Neural progenitor cell (in vitro differentiated cells): ENCODE measurements around the gene SLX1B. TPM values are rescaled to one million over a fixed set of nuclear protein-coding genes. Genes with fewer than 3 reads are reported as not detected.
"Not testable (repeated sequence)": the region's sequence is repeated elsewhere in the genome, so short reads cannot be mapped to it uniquely, and the experiment has no call there.

ENCODE experiments used
- DNase-seq: peaks from one replicate; pipeline ENCODE4 v3.0.0-alpha.2; 2016; ENCODE audit warnings: low spot score
- H2AFZ ChIP-seq: fragments of 200-600 bp; sonication (generic); replicated peaks from 2 replicates; pipeline ENCODE4 v1.6.1; 2016; ENCODE audit warnings: antibody characterized with exemption
- H3F3A ChIP-seq: fragments of 200-600 bp; sonication (generic); 2 replicates; pipeline ENCODE4 v1.6.1; 2016; ENCODE audit warnings: antibody characterized with exemption, low read depth
- H3K27ac ChIP-seq: fragments of 200-600 bp; sonication (generic); 2 replicates; pipeline ENCODE4 v1.5.1; 2016; ENCODE audit warnings: mild to moderate bottlenecking
- H3K27me3 ChIP-seq: fragments of 200-600 bp; sonication (generic); 2 replicates; pipeline ENCODE4 v1.6.1; 2016; ENCODE audit warnings: mild to moderate bottlenecking, moderate library complexity
- H3K36me3 ChIP-seq: fragments of 200-600 bp; sonication (generic); 2 replicates; pipeline ENCODE4 v1.5.1; 2016
- H3K4me1 ChIP-seq: fragments of 200-600 bp; sonication (generic); 2 replicates; pipeline ENCODE4 v1.6.1; 2016; ENCODE audit warnings: mixed run types
- H3K4me2 ChIP-seq: fragments of 200-600 bp; sonication (generic); 2 replicates; pipeline ENCODE4 v1.6.1; 2016
- H3K4me3 ChIP-seq: fragments of 200-600 bp; sonication (generic); 2 replicates; pipeline ENCODE4 v1.5.1; 2016
- H3K79me2 ChIP-seq: fragments of 200-600 bp; sonication (generic); 2 replicates; pipeline ENCODE4 v1.6.1; 2016; ENCODE audit warnings: low read depth
- H3K9ac ChIP-seq: fragments of 200-600 bp; sonication (generic); 2 replicates; pipeline ENCODE4 v1.6.1; 2016
- H3K9me3 ChIP-seq: fragments of 200-600 bp; sonication (generic); 2 replicates; pipeline ENCODE4 v1.5.1; 2016; ENCODE audit warnings: low read depth
- H4K20me1 ChIP-seq: fragments of 200-600 bp; sonication (generic); 2 replicates; pipeline ENCODE4 v1.6.1; 2016; ENCODE audit warnings: low read depth
- H3K27ac Mint-ChIP-seq: 3 replicates; pipeline ENCODE4 v1.8.0; 2021; ENCODE audit warnings: mixed read lengths
- H3K27me3 Mint-ChIP-seq: 2 replicates; pipeline ENCODE4 v1.8.0; 2022; ENCODE audit warnings: low read depth, mild to moderate bottlenecking, inconsistent platforms, moderate library complexity, mixed read lengths; ENCODE audit not compliant: insufficient read depth
- H3K36me3 Mint-ChIP-seq: 3 replicates; pipeline ENCODE4 v1.8.0; 2021; ENCODE audit warnings: mixed read lengths
- H3K4me1 Mint-ChIP-seq: 3 replicates; pipeline ENCODE4 v1.8.0; 2021; ENCODE audit warnings: mixed read lengths
- H3K4me3 Mint-ChIP-seq: 3 replicates; pipeline ENCODE4 v1.8.0; 2021; ENCODE audit warnings: mild to moderate bottlenecking, moderate library complexity, mixed read lengths
- H3K9me3 Mint-ChIP-seq: 3 replicates; pipeline ENCODE4 v1.8.0; 2020; ENCODE audit warnings: mixed read lengths
- total RNA-seq: library from RNA; depleted of rRNA; stranded (reverse); fragments of >200 nt; gene quantifications from 2 replicates; pipeline ENCODE4 v1.2.3, GENCODE V29; 2015; ENCODE audit warnings: low replicate concordance

The SLX1B gene
- total RNA-seq, 1 donor from 2014 or later: 3.9 TPM

DNA sequence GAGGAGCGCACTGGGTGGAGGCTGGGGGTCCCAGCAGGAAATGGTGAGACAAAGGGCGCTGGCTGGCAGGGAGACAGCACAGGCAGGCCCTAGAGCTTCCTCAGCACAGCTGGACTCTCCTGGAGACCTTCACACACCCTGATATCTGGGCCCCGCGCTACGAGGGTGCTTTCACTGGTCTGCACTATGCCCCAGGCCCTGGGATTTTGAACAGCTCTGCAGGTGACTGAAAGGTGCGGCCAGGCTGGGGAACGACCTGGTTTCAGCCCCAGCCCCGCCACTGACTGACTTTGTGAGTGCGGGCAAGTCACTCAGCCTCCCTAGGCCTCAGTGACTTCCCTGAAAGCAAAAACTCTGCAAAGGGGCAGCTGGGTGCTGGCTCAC, 6.3 kb downstream of the SLX1B start:
- not testable (repeated sequence) for H3K27ac Mint-ChIP-seq, H3K9me3 Mint-ChIP-seq

DNA sequence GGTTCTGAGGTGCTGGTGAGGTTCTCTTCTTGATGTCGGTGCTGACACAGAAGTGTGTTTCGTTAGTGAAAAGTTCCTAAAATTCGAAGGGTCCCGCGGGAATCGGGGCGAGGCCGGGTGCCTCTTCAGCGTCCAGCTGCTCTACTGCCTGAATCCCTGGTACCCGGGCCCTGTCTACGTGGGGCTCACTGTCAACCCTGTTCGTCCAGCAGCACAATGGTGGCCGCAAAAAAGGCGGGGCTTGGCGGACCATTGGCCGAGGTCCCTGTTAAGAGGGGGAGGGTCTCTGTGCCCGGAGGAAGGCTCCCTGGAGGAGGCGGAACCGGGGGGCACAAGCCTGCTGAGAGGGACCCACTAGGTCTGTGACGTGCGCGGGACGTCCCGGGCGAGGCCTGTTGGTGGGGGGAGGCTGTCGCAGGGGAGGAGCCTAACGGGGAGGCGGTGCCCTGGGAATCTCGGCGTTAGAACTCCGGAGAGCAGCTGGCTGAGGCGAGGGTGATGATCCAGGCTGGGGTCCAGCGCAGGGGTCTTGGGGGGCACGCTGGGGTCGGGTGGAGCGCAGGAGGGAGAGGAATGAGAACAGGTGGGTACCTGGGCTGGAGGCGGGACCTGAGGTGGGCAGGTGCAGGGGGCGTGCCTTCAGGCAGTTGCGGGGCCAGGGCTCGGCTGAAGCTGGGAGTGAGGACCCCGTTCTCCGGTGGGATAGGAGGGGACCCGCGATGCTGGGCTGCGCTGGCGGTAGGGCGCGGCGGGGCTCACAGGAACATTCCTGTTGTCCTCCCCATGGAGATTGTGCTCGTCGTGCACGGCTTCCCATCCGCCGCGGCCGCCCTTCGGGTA, 11.9 kb downstream of the SLX1B start:
- not testable (repeated sequence) for H3K9ac ChIP-seq, H3K4me1 Mint-ChIP-seq, H2AFZ ChIP-seq

More for the DNA sequence above, 6.3 kb downstream of the SLX1B start:
- not testable (repeated sequence) for H3K36me3 Mint-ChIP-seq, H3K36me3 ChIP-seq, H3K4me2 ChIP-seq, H2AFZ ChIP-seq, H3K4me1 Mint-ChIP-seq, H3K27me3 ChIP-seq, H3K27ac ChIP-seq, H3K4me3 ChIP-seq, H4K20me1 ChIP-seq, H3K4me3 Mint-ChIP-seq, H3K9ac ChIP-seq, H3K9me3 ChIP-seq, H3K27me3 Mint-ChIP-seq, DNase-seq, H3K4me1 ChIP-seq, H3F3A ChIP-seq, H3K79me2 ChIP-seq

DNA sequence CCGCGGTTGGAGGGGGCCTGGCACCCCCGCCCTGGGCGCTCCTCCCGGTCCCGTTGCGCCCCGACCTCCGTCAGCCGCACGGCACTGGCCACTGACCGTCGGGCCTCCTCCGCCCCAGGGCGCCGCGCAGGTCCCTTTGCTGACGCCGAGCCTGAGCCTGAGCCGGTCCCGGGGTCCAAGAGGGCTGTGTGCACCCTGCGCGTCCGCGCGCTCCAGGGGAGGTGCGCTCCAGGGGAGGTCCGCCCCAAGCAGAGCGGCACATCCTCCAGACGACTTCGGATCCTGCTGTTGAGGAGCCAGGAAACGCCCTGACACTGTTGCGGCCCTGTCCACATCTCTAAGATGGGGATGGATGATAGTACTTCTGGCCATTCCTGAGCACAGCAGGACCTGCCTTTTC, 12.6 kb downstream of the SLX1B start:
- H3K4me3 Mint-ChIP-seq, H3F3A ChIP-seq, H3K4me1 Mint-ChIP-seq, H3K27ac Mint-ChIP-seq, H3K79me2 ChIP-seq, H3K27me3 Mint-ChIP-seq, DNase-seq, H3K9me3 ChIP-seq, H3K9me3 Mint-ChIP-seq, H3K27ac ChIP-seq, H3K4me2 ChIP-seq, H3K36me3 ChIP-seq, H3K4me3 ChIP-seq, H3K9ac ChIP-seq, H4K20me1 ChIP-seq, H3K27me3 ChIP-seq, H2AFZ ChIP-seq, H3K36me3 Mint-ChIP-seq, H3K4me1 ChIP-seq: not testable (repeated sequence)

More for the DNA sequence above, 11.9 kb downstream of the SLX1B start:
- not testable (repeated sequence) for DNase-seq, H3F3A ChIP-seq, H3K4me3 ChIP-seq, H3K27ac Mint-ChIP-seq, H3K4me1 ChIP-seq, H3K4me3 Mint-ChIP-seq, H3K27me3 Mint-ChIP-seq, H4K20me1 ChIP-seq, H3K4me2 ChIP-seq, H3K36me3 ChIP-seq, H3K79me2 ChIP-seq, H3K27me3 ChIP-seq, H3K9me3 Mint-ChIP-seq, H3K9me3 ChIP-seq, H3K27ac ChIP-seq, H3K36me3 Mint-ChIP-seq

DNA sequence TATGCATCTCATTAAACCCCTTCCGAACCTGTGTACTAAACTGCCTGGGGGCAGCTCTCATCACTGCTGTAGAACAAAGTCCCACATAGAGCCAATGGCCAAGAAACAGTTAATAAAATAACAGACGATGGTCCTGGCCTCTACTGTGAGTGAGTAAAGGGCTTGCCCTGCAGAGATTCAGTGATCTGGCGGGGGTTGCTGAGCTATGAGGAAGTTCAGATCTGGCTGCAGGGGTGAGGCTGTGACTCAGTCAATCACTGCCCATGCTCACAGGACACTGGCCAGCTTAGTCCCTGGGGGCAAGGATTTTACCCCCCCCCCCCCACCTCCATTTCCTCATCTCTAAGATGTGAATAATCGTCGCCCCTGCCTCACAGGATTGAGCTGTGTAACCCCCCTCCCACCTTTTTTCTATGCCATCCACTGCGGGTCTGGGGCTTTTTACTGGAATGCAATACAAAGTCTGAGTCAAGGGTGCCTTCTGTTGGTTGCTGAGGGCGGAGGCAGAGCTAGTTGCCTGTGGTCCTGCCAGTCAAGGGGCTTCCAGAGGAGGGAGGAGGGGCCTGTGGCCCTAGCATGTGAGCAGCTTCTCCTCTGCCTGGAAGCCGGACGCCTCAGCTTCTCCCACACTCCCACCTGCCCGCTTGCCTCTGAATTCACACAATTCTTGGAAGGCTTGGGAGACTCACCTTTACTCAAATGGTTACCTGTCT, 13.5 kb downstream of the SLX1B start:
- not testable (repeated sequence) for H3F3A ChIP-seq, H3K9me3 Mint-ChIP-seq, H2AFZ ChIP-seq, H3K27me3 Mint-ChIP-seq, H3K9me3 ChIP-seq, H3K4me3 Mint-ChIP-seq, H3K27ac ChIP-seq, H3K4me1 Mint-ChIP-seq, H3K79me2 ChIP-seq, H3K27ac Mint-ChIP-seq, H3K4me3 ChIP-seq, H3K36me3 Mint-ChIP-seq, H3K36me3 ChIP-seq, H3K27me3 ChIP-seq, H3K9ac ChIP-seq, DNase-seq, H4K20me1 ChIP-seq, H3K4me1 ChIP-seq, H3K4me2 ChIP-seq

DNA sequence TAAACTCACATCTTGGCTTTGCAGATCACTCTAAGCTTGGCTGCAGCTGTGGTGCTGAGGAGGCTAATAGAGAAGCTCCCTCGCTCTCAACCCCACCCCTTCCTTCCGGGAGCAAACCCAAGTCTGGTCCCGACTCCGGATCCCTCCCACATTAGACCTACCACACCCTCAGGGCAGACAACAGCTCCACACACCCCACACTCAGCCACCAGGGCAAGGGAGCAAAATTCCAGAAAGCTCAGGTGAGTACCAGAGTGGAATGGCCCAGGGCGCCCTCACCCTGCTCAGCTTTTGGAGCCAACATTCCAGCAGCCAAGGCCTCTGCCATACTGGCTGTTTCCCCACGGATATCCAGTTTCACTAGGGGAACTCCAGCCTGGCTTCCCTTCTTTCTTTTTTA, 15.3 kb downstream of the SLX1B start:
- not testable (repeated sequence) for H3K36me3 Mint-ChIP-seq, H3K9me3 ChIP-seq, H4K20me1 ChIP-seq, H3F3A ChIP-seq, H3K4me1 ChIP-seq, H3K9ac ChIP-seq, H3K36me3 ChIP-seq, H3K4me3 Mint-ChIP-seq, DNase-seq, H3K4me2 ChIP-seq, H3K27ac Mint-ChIP-seq, H3K9me3 Mint-ChIP-seq, H3K27me3 Mint-ChIP-seq, H3K27me3 ChIP-seq, H3K27ac ChIP-seq, H3K79me2 ChIP-seq, H3K4me1 Mint-ChIP-seq, H2AFZ ChIP-seq, H3K4me3 ChIP-seq

DNA sequence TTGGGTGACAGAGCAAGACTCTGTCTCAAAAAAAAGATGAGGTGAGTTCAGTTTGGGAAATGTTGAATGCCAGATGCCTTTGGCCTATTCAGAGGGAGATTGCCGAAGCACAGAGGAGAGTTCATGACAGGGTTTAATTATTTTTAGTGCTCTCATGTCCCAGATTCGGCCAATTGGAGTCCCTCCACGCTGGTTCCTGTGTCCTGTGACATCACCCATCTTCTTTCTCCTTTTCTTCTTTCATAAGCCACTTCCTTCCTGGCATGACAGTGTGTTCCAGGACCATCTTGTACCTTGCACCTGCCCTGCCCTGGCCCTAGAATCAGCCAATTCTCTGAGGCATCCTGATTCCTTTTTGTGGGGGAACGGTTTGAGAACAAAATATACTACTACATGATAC, 17.7 kb downstream of the SLX1B start:
- not testable (repeated sequence) for H3K4me2 ChIP-seq, H3K9me3 ChIP-seq, H3K36me3 ChIP-seq, H4K20me1 ChIP-seq, H3K79me2 ChIP-seq, H2AFZ ChIP-seq, H3K27me3 ChIP-seq, DNase-seq, H3K4me3 Mint-ChIP-seq, H3K9ac ChIP-seq, H3K4me1 Mint-ChIP-seq, H3K4me3 ChIP-seq, H3K9me3 Mint-ChIP-seq, H3K27ac Mint-ChIP-seq, H3K27ac ChIP-seq, H3F3A ChIP-seq, H3K36me3 Mint-ChIP-seq, H3K27me3 Mint-ChIP-seq, H3K4me1 ChIP-seq

DNA sequence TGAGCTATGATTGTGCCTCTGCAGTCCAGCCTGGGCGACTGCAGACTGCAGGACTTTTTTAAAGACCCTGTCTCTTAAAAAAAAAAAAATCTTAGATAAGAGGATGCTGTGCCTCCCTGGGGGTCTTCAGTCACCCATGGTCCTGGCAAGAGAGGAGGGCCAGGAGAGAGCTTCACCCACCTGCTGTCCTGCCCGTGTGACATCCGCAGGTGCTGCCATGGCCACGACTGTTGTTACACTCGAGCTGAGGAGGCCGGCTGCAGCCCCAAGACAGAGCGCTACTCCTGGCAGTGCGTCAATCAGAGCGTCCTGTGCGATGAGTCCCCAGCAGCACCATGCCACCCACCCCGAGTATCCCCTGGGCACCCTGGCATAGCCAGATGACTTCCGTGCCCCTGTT, 27.9 kb downstream of the SLX1B start:
- not testable (repeated sequence) for H3K27me3 Mint-ChIP-seq, H3K27ac Mint-ChIP-seq, H3K4me1 Mint-ChIP-seq, H3K27me3 ChIP-seq, H4K20me1 ChIP-seq, H3K27ac ChIP-seq, H3K4me2 ChIP-seq, H3K4me3 ChIP-seq, H3K36me3 ChIP-seq, DNase-seq, H3K4me3 Mint-ChIP-seq, H3K4me1 ChIP-seq, H3K36me3 Mint-ChIP-seq, H3K9me3 ChIP-seq, H3F3A ChIP-seq, H3K9ac ChIP-seq, H3K9me3 Mint-ChIP-seq, H2AFZ ChIP-seq, H3K79me2 ChIP-seq

DNA sequence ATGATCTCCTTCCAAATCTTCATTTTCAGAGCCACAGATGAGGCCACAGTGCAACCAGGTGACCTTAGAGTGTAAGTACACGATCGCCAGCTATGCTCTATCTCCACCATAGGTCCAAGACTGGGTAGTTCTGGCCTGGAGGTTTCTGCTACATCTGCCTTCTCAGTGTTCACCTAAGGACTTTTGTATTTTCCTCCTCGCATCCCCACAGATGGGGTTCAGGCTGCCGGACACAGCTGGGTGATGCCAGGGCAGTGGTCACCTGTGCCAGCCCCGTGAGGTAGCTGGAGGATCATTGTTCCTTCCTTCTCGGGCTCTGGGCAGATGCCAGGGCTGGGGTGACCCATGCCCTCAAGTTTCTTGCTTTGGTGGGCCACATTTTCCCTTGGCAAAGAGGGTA, 52.0 kb downstream of the SLX1B start, which contains the start of gene NPIPB12:
Gene NPIPB12 (minus strand): TSS at position 101 of the 400 bp plus-strand sequence.
- H3F3A ChIP-seq, H3K27ac Mint-ChIP-seq, H3K9ac ChIP-seq, H3K27me3 Mint-ChIP-seq, H4K20me1 ChIP-seq, H3K4me3 ChIP-seq, H3K9me3 Mint-ChIP-seq, H3K79me2 ChIP-seq, H3K4me1 Mint-ChIP-seq, DNase-seq, H3K27me3 ChIP-seq, H3K4me3 Mint-ChIP-seq, H3K27ac ChIP-seq, H3K9me3 ChIP-seq, H3K36me3 Mint-ChIP-seq, H3K36me3 ChIP-seq, H2AFZ ChIP-seq, H3K4me1 ChIP-seq, H3K4me2 ChIP-seq: not testable (repeated sequence)
